SK-N-SH treated with all-trans-retinoic acid at 6 μM for 48 hours (cell line): ENCODE data around the gene ATP8B2.

Source experiments
- ARNTL ChIP-seq: fragments of 450-650 bp; formaldehyde crosslinking; IDR thresholded peaks from 2 replicates; pipeline ENCODE4 v1.5.0; 2020; ENCODE audit warnings: low read depth, mild to moderate bottlenecking, moderate library complexity, borderline replicate concordance
- BACH2 ChIP-seq: fragments of 250-450 bp; sonication (Bioruptor Pico); IDR thresholded peaks from 2 replicates; pipeline ENCODE4 v1.9.0; 2021; ENCODE audit warnings: mild to moderate bottlenecking, borderline replicate concordance
- OSR1 ChIP-seq: fragments of 250-450 bp; sonication (Bioruptor Pico); IDR thresholded peaks from 2 replicates; pipeline ENCODE4 v1.8.0; 2022; ENCODE audit warnings: moderate library complexity, mild to moderate bottlenecking, inconsistent platforms
- PATZ1 ChIP-seq: fragments of 250-450 bp; sonication (Bioruptor Pico); IDR thresholded peaks from 2 replicates; pipeline ENCODE4 v1.8.0; 2020; ENCODE audit warnings: mild to moderate bottlenecking, moderate library complexity, borderline replicate concordance
- POU6F1 ChIP-seq: fragments of 250-450 bp; sonication (Bioruptor Pico); IDR thresholded peaks from 2 replicates; pipeline ENCODE4 v1.8.0; 2021; ENCODE audit warnings: low read depth, mild to moderate bottlenecking, moderate library complexity, borderline replicate concordance
- ZFP30 ChIP-seq: fragments of 450-650 bp; formaldehyde crosslinking; IDR thresholded peaks from 2 replicates; pipeline ENCODE4 v1.5.0; 2022; ENCODE audit warnings: mild to moderate bottlenecking, moderate library complexity

GRCh38 chr1:154342836-154343472 lies 17.6 kb downstream of the ATP8B2 start:
- no peak for TF ChIP-seq PATZ1
- TF ChIP-seq ZFP30: no peak
- no peak for TF ChIP-seq POU6F1 (CRISPR knock-in tag)
- TF ChIP-seq BACH2 (CRISPR knock-in tag): no peak
- TF ChIP-seq OSR1 (CRISPR knock-in tag): no peak
- TF ChIP-seq ARNTL: no peak
